ENCODE measurements around the gene RMRP. TPM values are rescaled to one million over a fixed set of nuclear protein-coding genes. Genes with fewer than 3 reads are reported as not detected.

The RMRP gene
- total and polyA plus RNA-seq, 11 donors = 118 to 18,741 (median 5,656) TPM

DNA sequence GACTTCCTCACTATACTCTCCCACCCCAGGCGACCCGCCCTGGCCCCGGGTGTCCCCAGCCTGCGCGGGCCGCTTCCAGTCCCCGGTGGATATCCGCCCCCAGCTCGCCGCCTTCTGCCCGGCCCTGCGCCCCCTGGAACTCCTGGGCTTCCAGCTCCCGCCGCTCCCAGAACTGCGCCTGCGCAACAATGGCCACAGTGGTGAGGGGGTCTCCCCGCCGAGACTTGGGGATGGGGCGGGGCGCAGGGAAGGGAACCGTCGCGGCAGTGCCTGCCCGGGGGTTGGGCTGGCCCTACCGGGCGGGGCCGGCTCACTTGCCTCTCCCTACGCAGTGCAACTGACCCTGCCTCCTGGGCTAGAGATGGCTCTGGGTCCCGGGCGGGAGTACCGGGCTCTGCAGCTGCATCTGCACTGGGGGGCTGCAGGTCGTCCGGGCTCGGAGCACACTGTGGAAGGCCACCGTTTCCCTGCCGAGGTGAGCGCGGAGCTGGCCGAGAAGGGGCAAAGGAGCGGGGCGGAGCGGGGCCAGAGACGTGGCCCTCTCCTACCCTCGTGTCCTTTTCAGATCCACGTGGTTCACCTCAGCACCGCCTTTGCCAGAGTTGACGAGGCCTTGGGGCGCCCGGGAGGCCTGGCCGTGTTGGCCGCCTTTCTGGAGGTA, 18.0 kb upstream of the RMRP start:
- 3 to 7% (median 5%) methylated on average over 38 to 51 of the region's 51 CpGs for WGBS, 4 donors
- DNase-seq (peak in 3 of 5 donors; percentile 59 to 78 (median 60)), ATAC-seq (peak in 3 of 4 donors; percentile 39 to 55 (median 47))
- Histone ChIP-seq H3K27me3 (peaks cover 0 to 8% (median 0%) of the 10 kb centered on the region in 9 donors), H3K4me3 (peak overlapping the region; percentile 27 to 65 (median 58)), H3K36me3 (no peaks in the 10 kb centered on the region), H3K27ac (no peak overlapping the region), H3K4me1 (peaks cover 0 to 21% (median 11%) of the 10 kb centered on the region in 12 donors), H3K9me3 (no peaks in the 10 kb centered on the region)
- TF ChIP-seq CTCF (IDR thresholded peaks at IDR 0.05) = peak in 2 of 12 donors; percentile 16 to 17
- TF ChIP-seq POLR2A (IDR thresholded peaks at IDR 0.05) = no peak
- intact Hi-C loops (cut with DNase I) = loop anchor here in 1 of 10 donors (5.0 kb wide), 1 partner anchor 36 kb away; no protein-coding TSS in a partner anchor

GRCh38 chr9:35675204-35675603, 17.4 kb upstream of the RMRP start:
- DNase-seq (no peak), ATAC-seq (no peak)
- H3K27ac ChIP-seq = no peak overlapping the region
- H3K36me3 ChIP-seq = no peaks in the 10 kb centered on the region
- peaks cover 0 to 21% (median 11%) of the 10 kb centered on the region in 12 donors for H3K4me1 ChIP-seq
- peak overlapping the region; percentile 27 to 65 (median 58) for H3K4me3 ChIP-seq
- TF ChIP-seq CTCF (IDR thresholded peaks at IDR 0.05) (no peak), POLR2A (IDR thresholded peaks at IDR 0.05) (no peak)
- no peaks in the 10 kb centered on the region for H3K9me3 ChIP-seq
- 40 to 58% (median 47%) methylated on average over 11 to 13 of the region's 13 CpGs for WGBS, 4 donors
- peaks cover 0 to 8% (median 0%) of the 10 kb centered on the region in 9 donors for H3K27me3 ChIP-seq
- intact Hi-C loops (cut with DNase I) = loop anchor here in 1 of 10 donors (5.0 kb wide), 1 partner anchor 37 kb away; no protein-coding TSS in a partner anchor

DNA sequence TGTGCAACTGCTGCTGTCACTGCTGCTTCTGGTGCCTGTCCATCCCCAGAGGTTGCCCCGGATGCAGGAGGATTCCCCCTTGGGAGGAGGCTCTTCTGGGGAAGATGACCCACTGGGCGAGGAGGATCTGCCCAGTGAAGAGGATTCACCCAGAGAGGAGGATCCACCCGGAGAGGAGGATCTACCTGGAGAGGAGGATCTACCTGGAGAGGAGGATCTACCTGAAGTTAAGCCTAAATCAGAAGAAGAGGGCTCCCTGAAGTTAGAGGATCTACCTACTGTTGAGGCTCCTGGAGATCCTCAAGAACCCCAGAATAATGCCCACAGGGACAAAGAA, 16.2 kb upstream of the RMRP start:
- Histone ChIP-seq H3K4me3 (no peak overlapping the region), H3K36me3 (no peaks in the 10 kb centered on the region), H3K4me1 (peaks cover 0 to 21% (median 11%) of the 10 kb centered on the region in 12 donors), H3K9me3 (no peaks in the 10 kb centered on the region), H3K27me3 (peaks cover 0 to 8% (median 0%) of the 10 kb centered on the region in 9 donors), H3K27ac (no peak overlapping the region)
- DNase-seq (no peak), ATAC-seq (no peak)
- intact Hi-C loops (cut with DNase I) = no loop called here
- WGBS, 4 donors = 77 to 80% (median 79%) methylated on average over 3 of the region's 3 CpGs
- no peak for TF ChIP-seq CTCF (IDR thresholded peaks at IDR 0.05)
- TF ChIP-seq POLR2A (IDR thresholded peaks at IDR 0.05) = no peak

- H3K36me3 ChIP-seq = no peaks in the 10 kb centered on the region
- ATAC-seq (peak; percentile 70 to 88 (median 82)), DNase-seq (peak in 3 of 5 donors; percentile 67 to 72 (median 70))
- 55 to 70% (median 61%) methylated on average over 6 to 10 of the region's 10 CpGs for WGBS, 4 donors
- peaks cover 0 to 21% (median 11%) of the 10 kb centered on the region in 12 donors for H3K4me1 ChIP-seq
- H3K27me3 ChIP-seq = peaks cover 0 to 8% (median 0%) of the 10 kb centered on the region in 9 donors
- H3K27ac ChIP-seq = peak within 1 kb of the TSS in 2 of 12 donors; percentile 9 to 30
- no peak for TF ChIP-seq CTCF (IDR thresholded peaks at IDR 0.05)
- TF ChIP-seq POLR2A (IDR thresholded peaks at IDR 0.05) = no peak
- intact Hi-C loops (cut with DNase I) = no loop called here
- no peak within 1 kb of the TSS for H3K4me3 ChIP-seq
- no peaks in the 10 kb centered on the region for H3K9me3 ChIP-seq
These were observed 15.6 kb upstream of the RMRP start, which contains the start of gene CA9 for GRCh38 chr9:35673132-35674024. Gene CA9 (plus strand): TSS chr9:35673928. CDS start chr9:35673960, 32 bp downstream.

Measured in heart left ventricle (tissue), 16 donors.